NCI-H2029 (cell line): ENCODE measurements around the gene SPANXA2.
"Not testable (repeated sequence)": the region's sequence is repeated elsewhere in the genome, so short reads cannot be mapped to it uniquely, and the experiment has no call there.

Experiments used
- DNase-seq: peaks from one replicate; lab custom pipeline; 2025; lab: John Stamatoyannopoulos, UW

SPANXA2 gene, protein sequence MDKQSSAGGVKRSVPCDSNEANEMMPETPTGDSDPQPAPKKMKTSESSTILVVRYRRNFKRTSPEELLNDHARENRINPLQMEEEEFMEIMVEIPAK

DNA sequence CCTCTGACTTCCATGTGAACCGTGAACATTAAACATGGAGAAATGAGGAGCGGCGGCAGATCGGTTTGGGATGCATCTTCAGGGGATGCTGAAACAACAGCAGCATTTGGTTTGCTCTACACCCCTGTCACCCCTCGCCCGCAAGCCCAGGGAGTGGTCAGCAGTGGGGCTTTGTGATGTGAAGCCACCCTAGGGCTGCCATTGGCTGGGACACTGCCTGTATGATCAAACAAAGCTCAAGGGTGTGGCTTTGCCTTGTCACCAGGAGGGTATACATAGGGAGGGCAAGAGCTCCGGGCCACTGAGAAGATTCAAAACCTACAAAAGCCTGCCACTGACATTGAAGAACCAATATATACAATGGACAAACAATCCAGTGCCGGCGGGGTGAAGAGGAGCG lies at the start of gene SPANXA2:
TSS of gene SPANXA2 (plus strand) at position 301 of the 400 bp plus-strand sequence. CDS start at position 361, 60 bp downstream.
- DNase-seq, result not testable (repeated sequence)

DNA sequence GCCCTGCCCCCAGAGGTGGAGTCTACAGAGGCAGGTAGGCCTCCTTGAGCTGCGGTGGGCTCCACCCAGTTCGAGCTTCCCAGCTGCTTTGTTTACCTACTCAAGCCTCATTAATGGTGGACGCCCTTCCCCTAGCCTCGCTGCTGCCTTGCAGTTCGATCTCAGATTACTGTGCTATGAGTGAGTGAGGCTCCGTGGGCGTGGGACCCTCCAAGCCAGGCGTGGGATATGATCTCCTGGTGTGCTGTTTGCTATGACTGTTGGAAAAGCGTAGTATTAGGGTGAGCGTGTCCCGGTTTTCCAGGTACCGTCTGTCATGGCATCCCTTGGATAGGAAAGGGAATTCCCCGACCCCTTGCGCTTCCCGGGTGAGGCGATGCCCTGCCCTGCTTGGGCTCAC lies 47.0 kb upstream of the SPANXA2 start:
- DNase-seq, result not testable (repeated sequence)

DNA sequence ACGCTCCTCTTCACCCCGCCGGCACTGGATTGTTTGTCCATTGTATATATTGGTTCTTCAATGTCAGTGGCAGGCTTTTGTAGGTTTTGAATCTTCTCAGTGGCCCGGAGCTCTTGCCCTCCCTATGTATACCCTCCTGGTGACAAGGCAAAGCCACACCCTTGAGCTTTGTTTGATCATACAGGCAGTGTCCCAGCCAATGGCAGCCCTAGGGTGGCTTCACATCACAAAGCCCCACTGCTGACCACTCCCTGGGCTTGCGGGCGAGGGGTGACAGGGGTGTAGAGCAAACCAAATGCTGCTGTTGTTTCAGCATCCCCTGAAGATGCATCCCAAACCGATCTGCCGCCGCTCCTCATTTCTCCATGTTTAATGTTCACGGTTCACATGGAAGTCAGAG lies 4.9 kb upstream of the SPANXA2 start, which contains the start of gene SPANXA1:
TSS of gene SPANXA1 (minus strand) at position 101 of the 400 bp plus-strand sequence. CDS start at position 41, 60 bp downstream.
- DNase-seq, result not testable (repeated sequence)

DNA sequence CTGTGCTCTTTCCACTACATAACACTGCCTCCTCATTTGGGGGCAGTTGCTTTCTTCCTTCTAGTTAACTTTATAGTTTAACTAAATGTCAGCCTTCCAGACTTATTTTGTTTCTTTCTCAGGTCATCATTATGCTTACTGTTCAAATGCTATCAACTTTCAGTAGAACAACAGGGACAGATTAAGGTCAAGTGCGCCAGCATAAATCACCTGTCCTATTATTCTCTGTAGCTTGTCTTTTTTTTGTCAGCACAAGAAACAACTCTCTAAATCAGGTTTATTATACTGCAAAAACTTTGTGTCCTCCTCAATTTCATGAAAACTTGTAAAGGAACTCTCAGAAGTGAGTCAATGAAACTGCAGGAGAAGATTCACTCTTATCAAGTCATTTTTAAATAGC lies 19.6 kb downstream of the SPANXA2 start:
- no peak for DNase-seq

DNA sequence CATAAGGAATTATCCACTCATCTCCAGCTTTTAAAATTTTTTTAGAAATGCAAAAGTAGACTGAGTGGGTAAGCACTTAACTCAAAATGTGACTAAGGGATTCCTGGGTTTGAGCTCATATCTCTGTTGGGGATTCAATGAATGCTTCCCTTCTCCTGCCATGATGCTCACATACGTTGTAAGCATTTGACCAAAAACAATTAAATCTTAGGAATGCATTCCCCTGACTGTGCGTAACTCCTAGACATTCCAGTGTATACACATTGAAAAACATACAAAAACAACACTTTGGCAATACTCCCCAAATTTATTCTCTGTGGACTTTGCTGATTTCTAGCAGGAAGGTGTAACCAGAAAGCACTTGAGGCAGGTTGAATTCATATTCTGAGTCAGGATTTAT lies 29.8 kb downstream of the SPANXA2 start:
- no peak for DNase-seq

DNA sequence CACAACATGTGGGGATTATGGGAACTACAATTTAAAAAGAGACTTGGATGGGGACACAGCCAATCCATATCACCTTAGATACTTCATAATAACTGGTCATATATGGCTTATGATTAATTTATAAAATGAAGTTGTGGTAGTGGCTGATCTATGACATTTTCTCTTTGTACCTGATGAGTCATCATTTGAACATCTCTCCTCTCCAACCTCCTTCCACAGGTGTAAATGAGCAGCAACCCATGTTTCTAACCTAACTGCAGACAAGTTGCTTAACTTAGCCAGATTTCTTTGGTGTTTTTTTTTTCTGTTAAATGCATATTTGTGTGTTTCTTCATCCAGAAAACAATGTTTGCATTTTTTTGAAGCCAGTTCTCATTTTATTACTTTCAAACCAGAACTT lies 42.6 kb downstream of the SPANXA2 start:
- DNase-seq, result no peak

DNA sequence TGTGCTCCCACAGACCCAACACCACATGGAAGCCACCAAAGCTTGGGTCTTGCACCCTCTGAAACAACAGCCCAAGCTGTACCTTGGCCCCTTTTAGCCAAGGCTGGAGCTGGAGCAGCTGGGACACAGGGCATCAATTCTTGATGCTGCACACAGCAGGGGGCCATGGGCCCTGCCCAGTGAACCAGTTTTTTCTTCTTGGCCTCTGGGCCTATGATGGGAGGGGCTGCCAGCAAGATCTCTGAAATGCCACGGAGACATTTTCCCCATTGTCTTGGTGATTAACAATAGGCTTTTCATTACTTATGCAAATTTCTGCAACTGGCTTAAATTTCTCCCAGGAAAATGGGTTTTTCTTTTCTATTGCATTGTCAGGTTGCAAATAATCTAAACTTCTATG lies 49.0 kb downstream of the SPANXA2 start:
- no peak for DNase-seq
